HFFc6 (cell line): ENCODE measurements around the gene ATP1A1. TPM values are rescaled to one million over a fixed set of nuclear protein-coding genes. Genes with fewer than 3 reads are reported as not detected.

ENCODE experiments used
- DNase-seq: peaks from one replicate; pipeline ENCODE4 v3.0.0-alpha.2; 2018
- H3K27ac Mint-ChIP-seq: 2 replicates; pipeline ENCODE4 v1.8.0; 2020; ENCODE audit warnings: mild to moderate bottlenecking, mixed read lengths
- H3K27me3 Mint-ChIP-seq: 2 replicates; pipeline ENCODE4 v1.8.0; 2021; ENCODE audit warnings: mild to moderate bottlenecking, moderate library complexity, mixed read lengths; ENCODE audit not compliant: insufficient read depth
- H3K36me3 Mint-ChIP-seq: 2 replicates; pipeline ENCODE4 v1.8.0; 2021; ENCODE audit warnings: low read depth, mixed read lengths
- H3K4me1 Mint-ChIP-seq: 2 replicates; pipeline ENCODE4 v1.8.0; 2020; ENCODE audit warnings: low read depth, mixed read lengths
- H3K4me3 Mint-ChIP-seq: 2 replicates; pipeline ENCODE4 v1.8.0; 2020; ENCODE audit warnings: mild to moderate bottlenecking, moderate library complexity, mixed read lengths
- H3K9me3 Mint-ChIP-seq: 2 replicates; pipeline ENCODE4 v1.8.0; 2020; ENCODE audit warnings: mild to moderate bottlenecking, mixed read lengths
- total RNA-seq, 6 experiments: library from RNA; stranded (reverse); fragmentation: NEBNext Ultra II Directional; extraction: Animal tissue kit (Norgen Biotek cat#: 25700); gene quantifications; 2 replicates in 1 of 6; 3 replicates in 5 of 6; pipeline ENCODE4 v1.2.3, GENCODE V29; 2021
- TF ChIP-seq, protein P1 (sequence below): fragments of 200-600 bp; sonication (generic); IDR thresholded peaks from 2 replicates; pipeline ENCODE4 v1.5.0; 2021; ENCODE audit warnings: antibody characterized with exemption, mild to moderate bottlenecking

ATP1A1 gene
- total RNA-seq, 6 experiments from 2014 or later = 192 to 244 (median 222) TPM

DNA sequence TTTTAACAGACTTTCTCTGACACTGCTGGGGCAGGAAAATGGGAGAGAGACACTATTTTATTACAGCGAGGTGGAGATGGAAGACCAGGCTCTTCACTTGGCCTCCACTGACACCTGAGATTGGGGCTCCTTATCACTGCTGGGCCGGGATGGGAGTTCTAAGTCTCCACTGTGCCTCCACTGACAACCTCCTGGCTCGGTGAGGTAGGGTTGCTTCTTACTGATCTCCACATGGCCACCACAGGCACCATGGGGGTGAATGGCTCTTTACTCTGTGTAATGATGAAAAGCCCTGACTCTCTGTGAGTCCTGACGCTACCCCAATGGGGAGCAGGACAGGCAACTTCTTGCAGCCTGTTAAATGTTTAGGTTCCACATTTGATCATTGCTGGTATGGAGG lies 67.7 kb downstream of the ATP1A1 start:
- H3K4me3 Mint-ChIP-seq = no peak overlapping the region
- H3K27me3 Mint-ChIP-seq = peaks cover 29% of the 10 kb centered on the region
- no peaks in the 10 kb centered on the region for H3K9me3 Mint-ChIP-seq
- no peaks in the 10 kb centered on the region for H3K4me1 Mint-ChIP-seq
- no peaks in the 10 kb centered on the region for H3K36me3 Mint-ChIP-seq
- DNase-seq = no peak
- TF ChIP-seq, protein P1, sequence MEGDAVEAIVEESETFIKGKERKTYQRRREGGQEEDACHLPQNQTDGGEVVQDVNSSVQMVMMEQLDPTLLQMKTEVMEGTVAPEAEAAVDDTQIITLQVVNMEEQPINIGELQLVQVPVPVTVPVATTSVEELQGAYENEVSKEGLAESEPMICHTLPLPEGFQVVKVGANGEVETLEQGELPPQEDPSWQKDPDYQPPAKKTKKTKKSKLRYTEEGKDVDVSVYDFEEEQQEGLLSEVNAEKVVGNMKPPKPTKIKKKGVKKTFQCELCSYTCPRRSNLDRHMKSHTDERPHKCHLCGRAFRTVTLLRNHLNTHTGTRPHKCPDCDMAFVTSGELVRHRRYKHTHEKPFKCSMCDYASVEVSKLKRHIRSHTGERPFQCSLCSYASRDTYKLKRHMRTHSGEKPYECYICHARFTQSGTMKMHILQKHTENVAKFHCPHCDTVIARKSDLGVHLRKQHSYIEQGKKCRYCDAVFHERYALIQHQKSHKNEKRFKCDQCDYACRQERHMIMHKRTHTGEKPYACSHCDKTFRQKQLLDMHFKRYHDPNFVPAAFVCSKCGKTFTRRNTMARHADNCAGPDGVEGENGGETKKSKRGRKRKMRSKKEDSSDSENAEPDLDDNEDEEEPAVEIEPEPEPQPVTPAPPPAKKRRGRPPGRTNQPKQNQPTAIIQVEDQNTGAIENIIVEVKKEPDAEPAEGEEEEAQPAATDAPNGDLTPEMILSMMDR = no peak
- no peak overlapping the region for H3K27ac Mint-ChIP-seq

DNA sequence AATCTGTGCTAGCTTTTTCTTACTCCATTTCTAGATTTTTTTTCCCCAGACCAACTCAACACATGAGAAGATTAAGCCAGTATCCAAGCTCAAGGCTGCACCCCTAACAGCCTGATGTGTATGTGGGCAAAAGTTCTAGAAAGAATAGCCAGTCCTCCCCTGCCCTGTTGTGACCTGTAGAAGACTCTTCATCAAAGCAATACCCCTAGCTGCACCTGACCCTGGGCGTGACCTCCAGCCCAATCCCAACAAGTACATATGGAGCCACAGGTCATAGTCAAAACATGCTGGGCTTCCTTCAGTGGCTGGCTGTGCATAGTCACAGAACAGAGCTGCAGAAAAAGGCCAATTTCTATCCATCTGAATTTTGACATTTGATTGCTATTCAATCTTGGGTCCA lies 72.5 kb downstream of the ATP1A1 start:
- H3K9me3 Mint-ChIP-seq = no peaks in the 10 kb centered on the region

DNA sequence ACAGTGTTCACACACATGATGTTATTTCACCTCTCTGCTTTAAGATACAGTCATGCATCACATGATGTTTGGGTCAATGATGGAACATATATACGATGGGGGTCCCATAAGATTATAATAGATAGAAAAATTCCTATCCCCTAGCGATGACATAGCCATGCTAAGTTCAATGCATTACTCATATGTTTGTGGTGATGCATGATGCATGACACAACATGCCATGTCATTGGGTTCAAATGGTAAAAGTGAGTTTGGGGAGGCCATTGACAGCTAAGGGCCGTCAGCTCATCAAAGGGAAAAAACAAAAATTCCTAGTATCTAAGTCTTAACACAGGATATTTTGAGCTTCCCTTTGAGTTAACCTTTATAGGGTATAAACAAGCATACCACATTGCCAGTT lies 73.6 kb downstream of the ATP1A1 start:
- Mint-ChIP-seq H3K36me3 (no peaks in the 10 kb centered on the region), H3K27me3 (peaks cover 28% of the 10 kb centered on the region), H3K4me1 (no peaks in the 10 kb centered on the region), H3K27ac (no peak overlapping the region), H3K9me3 (no peaks in the 10 kb centered on the region), H3K4me3 (no peak overlapping the region)
- DNase-seq = no peak
- TF ChIP-seq, protein P1 = no peak

More for the DNA sequence above, 72.5 kb downstream of the ATP1A1 start:
- H3K4me1 Mint-ChIP-seq = no peaks in the 10 kb centered on the region
- no peak overlapping the region for H3K27ac Mint-ChIP-seq
- no peaks in the 10 kb centered on the region for H3K36me3 Mint-ChIP-seq
- DNase-seq = no peak
- TF ChIP-seq, protein P1 = no peak
- H3K4me3 Mint-ChIP-seq = no peak overlapping the region
- peaks cover 35% of the 10 kb centered on the region for H3K27me3 Mint-ChIP-seq

DNA sequence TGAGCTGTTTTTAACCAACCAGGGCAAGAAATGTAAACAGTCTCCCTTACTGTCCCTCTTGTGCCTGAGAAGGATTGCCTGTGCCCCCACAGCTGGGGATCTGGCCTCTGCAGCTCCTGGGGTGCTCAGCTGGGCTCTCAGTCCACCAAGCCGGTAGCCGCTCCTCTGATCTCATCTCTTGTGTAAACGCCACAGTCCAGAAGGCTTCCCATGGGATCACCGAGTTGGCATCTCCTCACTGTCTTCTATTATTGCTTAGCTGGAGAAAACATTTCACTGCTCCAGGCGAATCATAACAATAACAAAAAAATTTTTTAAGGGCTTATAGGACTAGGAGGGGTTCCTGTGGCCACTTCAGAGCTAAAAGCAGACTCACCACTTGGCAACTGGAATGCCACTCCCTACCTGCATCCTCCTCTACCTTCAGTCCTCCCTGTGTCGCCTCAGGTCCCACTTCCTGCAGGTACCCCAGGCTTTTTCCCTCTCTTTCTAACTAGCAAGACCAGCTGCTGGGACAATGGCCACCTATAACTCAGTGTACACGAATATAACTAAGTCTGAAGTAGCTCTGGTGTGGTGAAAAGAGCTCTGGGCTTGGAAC lies 75.8 kb downstream of the ATP1A1 start:
- Mint-ChIP-seq H3K27me3 (peaks cover 18% of the 10 kb centered on the region), H3K36me3 (no peaks in the 10 kb centered on the region), H3K4me3 (no peak overlapping the region), H3K4me1 (no peaks in the 10 kb centered on the region), H3K9me3 (no peaks in the 10 kb centered on the region), H3K27ac (no peak overlapping the region)
- DNase-seq = no peak
- TF ChIP-seq, protein P1 = no peak

DNA sequence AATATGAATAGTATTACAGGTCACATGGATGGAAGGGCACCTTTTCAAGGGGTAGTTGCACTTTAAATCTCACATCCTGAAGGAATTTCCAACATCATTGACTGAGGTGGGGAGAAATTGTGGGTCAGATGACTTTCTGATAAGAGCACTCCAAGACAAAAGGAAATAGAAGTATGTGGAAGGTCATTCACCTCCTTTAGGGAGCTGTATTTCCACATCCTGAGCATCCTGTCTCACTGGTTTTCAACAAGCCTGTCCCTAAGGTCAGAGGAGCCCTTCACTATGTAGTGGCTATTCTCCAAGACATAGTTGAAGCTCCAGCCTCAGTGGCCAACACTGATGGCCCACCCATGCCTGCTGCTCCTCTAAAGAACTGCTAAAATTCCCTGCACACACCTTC lies 76.5 kb downstream of the ATP1A1 start:
- H3K27ac Mint-ChIP-seq = no peak overlapping the region
- no peaks in the 10 kb centered on the region for H3K36me3 Mint-ChIP-seq
- no peaks in the 10 kb centered on the region for H3K9me3 Mint-ChIP-seq
- no peaks in the 10 kb centered on the region for H3K4me1 Mint-ChIP-seq
- peaks cover 20% of the 10 kb centered on the region for H3K27me3 Mint-ChIP-seq
- H3K4me3 Mint-ChIP-seq = no peak overlapping the region
- TF ChIP-seq, protein P1 = no peak
- DNase-seq = no peak

DNA sequence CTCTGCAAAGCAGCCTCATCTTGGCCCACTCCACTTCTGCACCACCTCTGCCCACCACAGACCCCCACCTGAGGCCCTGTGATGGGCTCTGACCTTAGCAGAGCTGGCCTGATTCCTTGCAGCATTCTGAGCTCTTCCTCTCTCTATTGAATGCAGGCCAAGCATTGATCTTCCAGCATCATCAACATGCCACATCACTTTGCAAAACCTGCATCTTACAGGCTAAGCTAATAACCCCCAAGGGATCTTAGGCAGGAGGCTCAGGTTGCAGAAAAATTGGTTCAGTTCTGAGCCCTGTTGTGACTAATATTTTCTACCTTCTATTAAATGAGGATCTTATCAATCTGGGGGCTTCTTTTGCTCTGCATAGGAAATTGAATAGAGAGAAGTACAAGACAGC lies 78.7 kb downstream of the ATP1A1 start:
- no peaks in the 10 kb centered on the region for H3K36me3 Mint-ChIP-seq
- no peak overlapping the region for H3K27ac Mint-ChIP-seq
- no peaks in the 10 kb centered on the region for H3K9me3 Mint-ChIP-seq
- H3K4me1 Mint-ChIP-seq = no peaks in the 10 kb centered on the region
- H3K27me3 Mint-ChIP-seq = peaks cover 14% of the 10 kb centered on the region
- TF ChIP-seq, protein P1 = no peak
- DNase-seq = no peak
- H3K4me3 Mint-ChIP-seq = no peak overlapping the region
